ENCODE measurements around the gene PAXIP1.

The PAXIP1 gene

GRCh38 chr7:154909241-154910105 lies 93.5 kb downstream of the PAXIP1 start:
- no peak for DNase-seq (ENCODE audit: low spot score)
- in situ Hi-C loops (cut with MboI; ENCODE audit: low pct_unique_long_range_greater_than_20kb, low sequenced_read_pairs, unreplicated experiment) = no loop called here
- no peak for TF ChIP-seq CTCF (IDR thresholded peaks at IDR 0.05; ENCODE audit: extremely low read depth, insufficient read depth, missing control alignments)

GRCh38 chr7:154907651-154908620 lies 95.0 kb downstream of the PAXIP1 start:
- in situ Hi-C loops (cut with MboI; ENCODE audit: low pct_unique_long_range_greater_than_20kb, low sequenced_read_pairs, unreplicated experiment) = no loop called here
- no peak for DNase-seq (ENCODE audit: low spot score)
- TF ChIP-seq CTCF (IDR thresholded peaks at IDR 0.05; ENCODE audit: extremely low read depth, insufficient read depth, missing control alignments) = no peak

- no peak for DNase-seq (ENCODE audit: low spot score)
- TF ChIP-seq CTCF (IDR thresholded peaks at IDR 0.05; ENCODE audit: extremely low read depth, insufficient read depth, missing control alignments) = no peak
- in situ Hi-C loops (cut with MboI; ENCODE audit: low pct_unique_long_range_greater_than_20kb, low sequenced_read_pairs, unreplicated experiment) = no loop called here
These were observed 96.1 kb downstream of the PAXIP1 start for GRCh38 chr7:154906736-154907355.

- in situ Hi-C loops (cut with MboI; ENCODE audit: low pct_unique_long_range_greater_than_20kb, low sequenced_read_pairs, unreplicated experiment) = no loop called here
- no peak for TF ChIP-seq CTCF (IDR thresholded peaks at IDR 0.05; ENCODE audit: extremely low read depth, insufficient read depth, missing control alignments)
- DNase-seq (ENCODE audit: low spot score) = no peak
These were observed 96.7 kb downstream of the PAXIP1 start for GRCh38 chr7:154906201-154906600.

- no peak for DNase-seq (ENCODE audit: low spot score)
- in situ Hi-C loops (cut with MboI; ENCODE audit: low pct_unique_long_range_greater_than_20kb, low sequenced_read_pairs, unreplicated experiment) = no loop called here
- TF ChIP-seq CTCF (IDR thresholded peaks at IDR 0.05; ENCODE audit: extremely low read depth, insufficient read depth, missing control alignments) = no peak
These were observed 97.3 kb downstream of the PAXIP1 start for GRCh38 chr7:154905615-154906014.

GRCh38 chr7:154905146-154905545 lies 97.8 kb downstream of the PAXIP1 start:
- in situ Hi-C loops (cut with MboI; ENCODE audit: low pct_unique_long_range_greater_than_20kb, low sequenced_read_pairs, unreplicated experiment) = no loop called here
- DNase-seq (ENCODE audit: low spot score) = no peak
- no peak for TF ChIP-seq CTCF (IDR thresholded peaks at IDR 0.05; ENCODE audit: extremely low read depth, insufficient read depth, missing control alignments)
